H1 (cell line): Measurements from ENCODE around the gene DENND1A.

ENCODE experiments used
- ATF2 ChIP-seq: IDR thresholded peaks from 2 replicates; pipeline ENCODE4 v1.6.1; 2012; ENCODE audit warnings: low read length, inconsistent platforms
- BCL11A ChIP-seq, 2 experiments: IDR thresholded peaks; one replicate each; pipeline ENCODE4 v1.6.1; 2011; ENCODE audit warnings: low read depth in 2 of 2, low read length in 2 of 2, mild to moderate bottlenecking in 2 of 2
- CTCF ChIP-seq, 3 experiments: IDR thresholded peaks; 1 replicate in 2 of 3; 2 replicates in 1 of 3; pipeline versions ENCODE4 v1.5.1 to v1.6.1; 2011; ENCODE audit warnings: low read length in 3 of 3, mild to moderate bottlenecking in 3 of 3, inconsistent platforms in 2 of 3, low read depth in 1 of 3, moderate library complexity in 1 of 3; ENCODE audit not compliant: insufficient read depth in 1 of 3; ENCODE audit errors: control extremely low read depth in 1 of 3
- EGR1 ChIP-seq: IDR thresholded peaks from 2 replicates; pipeline ENCODE4 v1.6.1; 2011; ENCODE audit warnings: low read depth, low read length, borderline replicate concordance
- EZH2 ChIP-seq: fragments of 200-600 bp; sonication (generic); IDR thresholded peaks from 2 replicates; pipeline ENCODE4 v1.7.1; 2012; ENCODE audit warnings: low read depth, mild to moderate bottlenecking, moderate library complexity, low read length, inconsistent platforms; ENCODE audit not compliant: severe bottlenecking
- FOSL1 ChIP-seq: IDR thresholded peaks from 2 replicates; pipeline ENCODE4 v1.6.1; 2011; ENCODE audit warnings: mild to moderate bottlenecking, low read depth, low read length, moderate library complexity; ENCODE audit not compliant: insufficient read depth
- JUN ChIP-seq: IDR thresholded peaks from 2 replicates; pipeline ENCODE4 v1.6.1; 2011; ENCODE audit warnings: low read depth, mild to moderate bottlenecking, improper control_type of control experiment, low read length
- POLR2A ChIP-seq, 2 experiments: IDR thresholded peaks; 1 replicate in 1 of 2; 2 replicates in 1 of 2; pipeline ENCODE4 v1.6.1; 2011; ENCODE audit warnings: low read depth in 2 of 2, low read length in 2 of 2, mild to moderate bottlenecking in 2 of 2; ENCODE audit errors: control extremely low read depth in 1 of 2
- POLR2AphosphoS5 ChIP-seq: IDR thresholded peaks from 2 replicates; pipeline ENCODE4 v1.6.1; 2011; ENCODE audit warnings: low read depth, low read length
- SIN3A ChIP-seq, 2 experiments: IDR thresholded peaks in 1 of 2; conservative IDR thresholded peaks in 1 of 2; 2 replicates each; pipeline ENCODE4 v1.6.1; 2011 to 2012; ENCODE audit warnings: low read length in 2 of 2, improper control_type of control experiment in 1 of 2, low read depth in 1 of 2, mild to moderate bottlenecking in 1 of 2
- SIX5 ChIP-seq: IDR thresholded peaks from 2 replicates; pipeline ENCODE4 v1.6.1; 2011; ENCODE audit warnings: mild to moderate bottlenecking, low read depth, low read length
- USF2 ChIP-seq: IDR thresholded peaks from 2 replicates; pipeline ENCODE4 v1.6.1; 2011; ENCODE audit warnings: low read length, improper control_type of control experiment
- TF ChIP-seq, protein P1 (sequence below): IDR thresholded peaks from 2 replicates; pipeline ENCODE4 v1.6.1; 2012; ENCODE audit warnings: inconsistent platforms

GRCh38 chr9:123607479-123607878 is 322.4 kb downstream of the DENND1A start:
- TF ChIP-seq CTCF (IDR thresholded peaks at IDR 0.05; ENCODE audit: control extremely low read depth in 1 of 3, insufficient read depth in 1 of 3, low read depth in 1 of 3, low read length in 3 of 3) = no peak
- TF ChIP-seq FOSL1 = no peak
- no peak for TF ChIP-seq SIX5
- no peak for TF ChIP-seq SIN3A (conservative IDR thresholded peaks at IDR 0.05 in 1 of 2, IDR thresholded peaks at IDR 0.05 in 1 of 2; ENCODE audit: low read depth in 1 of 2, low read length in 2 of 2)
- no peak for TF ChIP-seq JUN
- no peak for TF ChIP-seq BCL11A (IDR thresholded peaks at IDR 0.05; ENCODE audit: low read depth in 2 of 2, low read length in 2 of 2)
- TF ChIP-seq EZH2 = no peak
- no peak for TF ChIP-seq POLR2A (IDR thresholded peaks at IDR 0.05; ENCODE audit: control extremely low read depth in 1 of 2, low read depth in 2 of 2, low read length in 2 of 2)
- TF ChIP-seq POLR2AphosphoS5 = no peak
- no peak for TF ChIP-seq ATF2
- TF ChIP-seq, protein P1, sequence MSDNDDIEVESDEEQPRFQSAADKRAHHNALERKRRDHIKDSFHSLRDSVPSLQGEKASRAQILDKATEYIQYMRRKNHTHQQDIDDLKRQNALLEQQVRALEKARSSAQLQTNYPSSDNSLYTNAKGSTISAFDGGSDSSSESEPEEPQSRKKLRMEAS = no peak
- no peak for TF ChIP-seq EGR1
- TF ChIP-seq USF2 = no peak
